ENCODE results near the gene NCLN. TPM values are rescaled to one million over a fixed set of nuclear protein-coding genes. Genes with fewer than 3 reads are reported as not detected.

Gene NCLN
- total RNA-seq, 4 donors from 2014 or later: 27.1 to 83.4 (median 38.2) TPM

DNA sequence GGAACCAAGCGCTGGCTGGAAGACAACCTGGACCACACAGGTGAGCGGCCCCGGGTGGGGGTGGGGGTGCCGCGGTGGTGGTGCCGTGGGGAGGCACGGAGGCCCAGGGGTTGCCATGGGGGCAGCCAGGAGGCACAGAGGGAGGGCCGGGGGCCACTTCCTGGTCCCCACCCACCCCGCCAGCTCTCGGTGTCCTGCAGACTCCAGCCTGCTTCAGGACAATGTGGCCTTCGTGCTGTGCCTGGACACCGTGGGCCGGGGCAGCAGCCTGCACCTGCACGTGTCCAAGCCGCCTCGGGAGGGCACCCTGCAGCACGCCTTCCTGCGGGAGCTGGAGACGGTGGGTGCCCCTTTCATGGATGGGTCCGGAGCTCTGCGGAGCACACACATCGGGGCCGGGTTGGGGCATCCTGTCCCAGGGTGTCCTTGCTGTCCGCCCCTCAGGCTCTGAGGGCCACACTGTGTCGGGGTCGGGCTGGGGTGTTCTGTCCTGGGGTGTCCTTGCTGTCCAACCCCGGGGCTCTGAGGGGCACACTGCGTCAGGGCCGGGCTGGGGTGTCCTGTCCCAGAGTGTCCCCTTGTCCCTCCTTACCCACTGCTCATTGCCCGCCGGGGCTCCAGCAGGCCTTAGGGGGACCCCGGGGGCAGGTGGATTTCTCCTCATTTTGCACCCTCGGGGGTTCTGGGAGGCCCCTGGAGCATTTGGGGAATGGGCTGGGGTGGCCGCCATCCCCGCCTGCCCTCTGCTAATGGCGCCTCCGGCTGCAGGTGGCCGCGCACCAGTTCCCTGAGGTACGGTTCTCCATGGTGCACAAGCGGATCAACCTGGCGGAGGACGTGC is 18.3 kb downstream of the NCLN start:
- H3K36me3 ChIP-seq: peaks cover 0 to 96% (median 15%) of the 10 kb centered on the region in 3 donors
- H3K27me3 ChIP-seq: no peaks in the 10 kb centered on the region
- DNase-seq (ENCODE audit: low spot score in 2 of 2): no peak
- no peak overlapping the region for H3K4me3 ChIP-seq
- no peaks in the 10 kb centered on the region for H3K9me3 ChIP-seq
- no peak overlapping the region for H3K27ac ChIP-seq
- H3K4me1 ChIP-seq: no peaks in the 10 kb centered on the region
- WGBS, 2 donors: 90 to 91% methylated on average over 18 to 31 of the region's 43 CpGs
- no peak for TF ChIP-seq CTCF (IDR thresholded peaks at IDR 0.05)
- TF ChIP-seq POLR2A (IDR thresholded peaks at IDR 0.05): no peak
- TF ChIP-seq EP300 (IDR thresholded peaks at IDR 0.05): no peak

DNA sequence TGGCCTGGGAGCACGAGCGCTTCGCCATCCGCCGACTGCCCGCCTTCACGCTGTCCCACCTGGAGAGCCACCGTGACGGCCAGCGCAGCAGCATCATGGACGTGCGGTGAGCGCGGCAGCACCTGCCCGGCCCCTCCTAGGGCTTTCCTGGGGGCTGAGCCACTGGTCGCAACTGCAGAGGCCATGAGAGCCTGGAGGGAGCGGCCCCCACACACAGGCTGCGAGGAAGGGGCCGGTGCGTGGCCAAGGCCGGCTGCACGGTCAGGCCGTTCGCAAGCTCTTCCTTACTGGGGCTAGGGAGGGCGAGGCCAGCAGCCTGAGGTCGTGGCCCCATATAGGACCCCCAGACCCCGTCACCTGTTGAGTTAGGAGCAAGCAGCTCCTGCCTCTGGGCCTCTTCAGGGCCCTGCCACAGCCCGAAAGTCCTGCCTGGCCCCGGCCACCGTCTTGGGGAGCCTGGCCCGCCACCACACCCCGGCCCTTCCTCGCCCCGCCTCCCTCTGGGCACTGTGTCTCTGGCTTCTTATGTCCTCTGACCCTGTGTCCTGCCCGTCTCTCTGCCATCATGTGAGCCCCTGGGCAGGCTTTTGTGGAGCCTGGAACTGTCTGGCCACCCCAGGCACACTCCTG is 19.0 kb downstream of the NCLN start:
- no peak overlapping the region for H3K4me3 ChIP-seq
- H3K27ac ChIP-seq: no peak overlapping the region
- H3K4me1 ChIP-seq: no peaks in the 10 kb centered on the region
- DNase-seq (ENCODE audit: low spot score in 2 of 2): no peak
- H3K9me3 ChIP-seq: no peaks in the 10 kb centered on the region
- peaks cover 0 to 96% (median 15%) of the 10 kb centered on the region in 3 donors for H3K36me3 ChIP-seq
- no peaks in the 10 kb centered on the region for H3K27me3 ChIP-seq
- TF ChIP-seq EP300 (IDR thresholded peaks at IDR 0.05) (no peak), POLR2A (IDR thresholded peaks at IDR 0.05) (no peak)
- WGBS, 2 donors: 84 to 95% methylated on average over 17 to 29 of the region's 35 CpGs

GRCh38 chr19:3206216-3206953 is 20.7 kb downstream of the NCLN start:
- H3K9me3 ChIP-seq: no peaks in the 10 kb centered on the region
- no peak for TF ChIP-seq POLR2A (IDR thresholded peaks at IDR 0.05)
- no peak for TF ChIP-seq CTCF (IDR thresholded peaks at IDR 0.05)
- no peak for TF ChIP-seq EP300 (IDR thresholded peaks at IDR 0.05)
- H3K36me3 ChIP-seq: peaks cover 0 to 85% (median 15%) of the 10 kb centered on the region in 3 donors

GRCh38 chr19:3207461-3208242 is 21.9 kb downstream of the NCLN start:
- H3K27me3 ChIP-seq: no peaks in the 10 kb centered on the region
- peaks cover 0 to 72% (median 15%) of the 10 kb centered on the region in 3 donors for H3K36me3 ChIP-seq
- no peak for DNase-seq (ENCODE audit: low spot score in 2 of 2)
- no peak for TF ChIP-seq POLR2A (IDR thresholded peaks at IDR 0.05)
- no peak for TF ChIP-seq EP300 (IDR thresholded peaks at IDR 0.05)
- TF ChIP-seq CTCF (IDR thresholded peaks at IDR 0.05): no peak
- 82 to 88% methylated on average over 33 to 43 of the region's 43 CpGs for WGBS, 2 donors
- H3K4me1 ChIP-seq: no peaks in the 10 kb centered on the region
- H3K9me3 ChIP-seq: no peaks in the 10 kb centered on the region
- H3K27ac ChIP-seq: no peak overlapping the region
- H3K4me3 ChIP-seq: no peak overlapping the region

More at GRCh38 chr19:3206216-3206953, 20.7 kb downstream of the NCLN start:
- Histone ChIP-seq H3K4me1 (no peaks in the 10 kb centered on the region), H3K27me3 (no peaks in the 10 kb centered on the region), H3K4me3 (no peak overlapping the region), H3K27ac (no peak overlapping the region)
- no peak for DNase-seq (ENCODE audit: low spot score in 2 of 2)
- 88 to 91% methylated on average over 23 to 26 of the region's 28 CpGs for whole genome bisulfite sequencing, 2 donors
